NK-92 (cell line): ENCODE measurements around the gene MOGAT3.

Experiments
- DNase-seq: peaks from one replicate; lab custom pipeline; 2025; ENCODE audit not compliant: unreplicated experiment; lab: John Stamatoyannopoulos, UW

MOGAT3 gene

DNA sequence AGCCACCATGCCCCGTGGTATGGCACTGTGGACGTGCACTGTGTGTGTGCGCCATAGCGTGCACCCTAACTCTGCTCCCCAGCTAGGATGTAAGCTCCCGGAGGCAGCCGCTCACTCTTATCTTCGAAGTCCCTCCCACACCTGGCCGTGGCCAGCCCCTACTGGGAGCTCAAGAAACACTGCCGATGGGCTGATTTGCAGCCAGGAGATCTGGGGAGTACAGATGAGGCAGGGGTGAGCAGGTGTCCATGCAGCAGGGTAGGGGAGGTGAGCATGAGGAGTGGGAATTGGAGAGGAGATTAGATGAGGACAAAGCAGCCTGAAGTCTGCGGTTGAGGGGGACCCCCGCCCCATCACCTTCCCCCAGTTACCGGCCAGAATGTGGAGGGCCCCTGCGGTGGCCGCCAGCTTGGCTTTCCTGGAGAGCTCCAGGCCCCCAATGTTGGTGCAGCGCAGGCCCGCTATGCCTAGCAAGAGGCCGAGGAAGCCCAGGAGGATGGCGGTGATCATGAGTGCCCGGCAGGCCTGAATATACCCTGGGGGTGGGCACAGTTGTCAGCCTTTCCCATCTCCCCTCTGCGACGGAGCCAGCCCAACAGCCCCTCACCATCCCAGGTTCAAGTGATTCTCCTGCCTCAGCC, 33.2 kb upstream of the MOGAT3 start:
- no peak for DNase-seq

DNA sequence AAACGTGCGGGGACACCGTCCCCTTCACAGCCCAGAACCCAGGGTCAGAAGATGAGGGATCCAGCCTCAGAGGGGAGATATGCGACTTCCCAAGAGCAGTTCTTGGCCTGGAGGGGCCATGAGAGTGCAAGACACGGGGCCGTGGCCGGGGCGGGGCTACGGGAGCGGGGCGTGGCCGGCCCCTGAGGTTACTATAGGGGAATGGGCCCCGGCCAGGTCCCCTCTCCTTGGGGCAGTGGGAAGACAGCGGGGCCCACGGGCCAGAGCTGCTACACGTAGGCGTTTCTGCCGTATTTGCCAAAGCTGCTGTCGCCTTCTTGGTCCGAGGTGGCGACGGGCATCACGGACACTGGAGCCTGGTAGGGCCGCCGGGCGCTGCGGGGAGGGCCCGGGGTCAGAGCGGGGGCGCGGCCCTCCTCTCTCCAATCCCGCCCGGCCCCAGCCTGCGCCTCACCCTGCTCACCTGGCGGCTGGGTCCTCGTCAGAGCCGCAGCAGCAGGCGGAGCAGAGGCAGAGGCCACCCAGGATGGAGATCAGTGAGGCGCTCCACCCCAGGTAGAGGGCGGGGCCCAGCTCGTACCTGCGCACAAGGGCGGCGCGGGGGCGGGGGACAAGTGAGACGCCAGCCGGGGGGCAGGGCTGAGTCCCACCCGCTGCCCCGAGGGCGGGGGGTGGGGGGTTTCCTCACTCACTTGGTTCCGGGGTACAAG, 31.5 kb upstream of the MOGAT3 start:
- no peak for DNase-seq

DNA sequence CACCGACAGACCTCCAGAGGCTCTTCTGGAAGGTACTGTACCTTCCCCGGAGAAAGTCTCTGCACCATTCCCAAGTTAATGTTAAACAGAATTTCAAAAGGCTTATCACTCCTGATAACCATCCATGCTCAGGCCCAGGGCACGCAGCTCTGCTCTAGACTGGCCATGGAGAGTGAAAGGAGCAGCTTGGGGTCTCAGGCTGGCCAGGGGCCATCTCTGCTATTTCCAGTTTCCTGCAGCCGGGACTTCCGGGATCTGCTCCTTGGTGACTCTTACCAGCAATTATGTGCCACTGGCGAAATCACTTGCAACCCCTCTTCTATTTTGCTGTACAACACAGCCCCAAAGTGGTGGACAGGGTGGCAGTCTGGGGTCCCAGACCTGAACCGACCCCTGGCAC, 30.8 kb upstream of the MOGAT3 start:
- no peak for DNase-seq

DNA sequence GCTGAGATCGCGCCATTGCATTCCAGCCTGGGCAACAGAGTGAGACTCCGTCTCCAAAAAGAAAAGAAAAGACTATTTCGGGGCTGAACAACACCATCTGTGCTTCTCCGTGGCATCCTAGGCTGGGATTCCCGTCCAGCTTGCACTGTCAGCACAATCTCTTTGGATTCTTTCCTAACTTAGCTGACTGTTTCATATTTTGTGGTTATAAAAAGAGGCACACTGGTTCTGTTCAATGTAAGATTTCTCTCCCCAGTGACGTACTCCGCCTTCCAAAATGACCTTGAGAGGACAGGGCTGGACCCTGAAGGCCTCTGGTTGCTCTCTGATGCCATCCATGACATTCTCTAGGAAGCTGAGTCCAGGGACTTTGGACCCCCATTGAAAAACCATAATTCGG, 25.9 kb upstream of the MOGAT3 start:
- no peak for DNase-seq

DNA sequence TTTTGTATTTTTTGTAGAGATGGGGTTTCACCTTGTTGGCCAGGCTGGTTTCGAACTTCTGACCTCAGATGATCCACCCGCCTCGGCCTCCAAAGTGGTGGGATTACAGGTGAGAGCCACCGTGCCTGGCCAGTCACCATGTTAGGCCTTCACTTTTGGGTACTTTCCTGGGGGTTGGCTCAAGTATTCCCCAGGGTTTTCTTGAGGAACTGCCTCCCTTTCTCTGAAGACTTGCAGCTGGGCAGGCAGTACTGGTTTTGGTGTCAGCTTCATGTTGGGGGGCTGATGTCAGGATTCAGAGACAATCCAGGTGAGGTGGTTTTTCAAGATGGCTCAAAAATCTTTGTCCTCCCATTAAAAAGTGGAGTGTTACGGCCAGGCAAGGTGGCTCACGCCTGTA, 24.8 kb upstream of the MOGAT3 start:
- DNase-seq: no peak

DNA sequence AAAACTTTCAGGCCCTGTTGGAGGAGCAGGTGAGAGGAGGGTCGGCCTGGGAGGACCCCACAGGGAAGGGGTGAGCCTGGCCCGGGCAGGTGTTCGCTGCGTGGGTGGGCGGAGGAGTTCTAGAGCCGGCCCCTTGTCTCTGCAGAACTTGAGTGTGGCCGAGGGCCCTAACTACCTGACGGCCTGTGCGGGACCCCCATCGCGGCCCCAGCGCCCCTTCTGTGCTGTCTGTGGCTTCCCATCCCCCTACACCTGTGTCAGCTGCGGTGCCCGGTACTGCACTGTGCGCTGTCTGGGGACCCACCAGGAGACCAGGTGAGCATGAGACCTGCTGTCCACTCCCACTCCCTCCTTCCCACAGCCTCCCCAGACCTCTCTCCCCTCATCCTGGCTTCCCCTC, 22.7 kb upstream of the MOGAT3 start:
- DNase-seq: no peak

DNA sequence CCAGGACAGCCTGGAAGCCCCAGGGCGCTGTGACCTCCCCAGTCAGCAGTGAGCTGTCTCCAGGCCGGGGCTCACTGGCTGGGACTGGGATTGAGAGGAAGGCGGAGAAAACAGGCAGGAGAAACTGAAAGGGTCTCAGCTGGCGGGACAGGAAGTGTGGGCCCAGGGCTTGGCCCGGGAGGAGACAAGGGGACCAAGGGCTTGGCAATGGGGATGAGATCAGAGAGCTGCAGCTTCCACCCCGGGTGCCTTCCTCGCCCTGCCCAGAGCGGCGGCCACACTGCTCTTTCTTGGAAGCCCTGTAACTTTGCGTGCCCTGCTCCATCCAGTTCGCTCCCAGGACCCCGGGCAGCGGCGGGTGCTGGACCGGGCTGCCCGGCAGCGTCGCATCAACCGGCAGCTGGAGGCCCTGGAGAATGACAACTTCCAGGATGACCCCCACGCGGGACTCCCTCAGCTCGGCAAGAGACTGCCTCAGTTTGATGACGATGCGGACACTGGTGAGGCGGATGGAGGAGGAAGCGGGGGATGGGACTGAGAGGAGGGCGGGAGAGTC, 21.5 kb upstream of the MOGAT3 start:
- no peak for DNase-seq

DNA sequence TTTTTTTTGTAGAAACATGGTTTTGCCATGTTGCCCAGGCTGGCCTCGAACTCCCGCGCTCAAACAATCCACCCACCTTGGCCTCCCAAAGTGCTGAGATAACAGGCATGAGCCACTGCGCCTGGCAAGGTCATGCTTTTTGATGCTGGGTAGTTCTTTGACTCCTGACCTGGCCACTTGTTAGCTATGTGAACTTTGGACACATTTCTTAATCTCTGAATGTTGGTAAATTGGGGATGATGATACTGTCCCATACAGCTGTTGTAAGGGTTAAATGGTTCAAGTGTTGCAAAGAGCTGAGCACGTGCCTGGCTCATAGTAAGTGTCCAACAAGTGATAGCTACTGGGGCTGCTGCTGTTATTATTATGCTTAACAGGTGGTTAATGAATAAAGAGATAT, 19.5 kb upstream of the MOGAT3 start:
- no peak for DNase-seq

DNA sequence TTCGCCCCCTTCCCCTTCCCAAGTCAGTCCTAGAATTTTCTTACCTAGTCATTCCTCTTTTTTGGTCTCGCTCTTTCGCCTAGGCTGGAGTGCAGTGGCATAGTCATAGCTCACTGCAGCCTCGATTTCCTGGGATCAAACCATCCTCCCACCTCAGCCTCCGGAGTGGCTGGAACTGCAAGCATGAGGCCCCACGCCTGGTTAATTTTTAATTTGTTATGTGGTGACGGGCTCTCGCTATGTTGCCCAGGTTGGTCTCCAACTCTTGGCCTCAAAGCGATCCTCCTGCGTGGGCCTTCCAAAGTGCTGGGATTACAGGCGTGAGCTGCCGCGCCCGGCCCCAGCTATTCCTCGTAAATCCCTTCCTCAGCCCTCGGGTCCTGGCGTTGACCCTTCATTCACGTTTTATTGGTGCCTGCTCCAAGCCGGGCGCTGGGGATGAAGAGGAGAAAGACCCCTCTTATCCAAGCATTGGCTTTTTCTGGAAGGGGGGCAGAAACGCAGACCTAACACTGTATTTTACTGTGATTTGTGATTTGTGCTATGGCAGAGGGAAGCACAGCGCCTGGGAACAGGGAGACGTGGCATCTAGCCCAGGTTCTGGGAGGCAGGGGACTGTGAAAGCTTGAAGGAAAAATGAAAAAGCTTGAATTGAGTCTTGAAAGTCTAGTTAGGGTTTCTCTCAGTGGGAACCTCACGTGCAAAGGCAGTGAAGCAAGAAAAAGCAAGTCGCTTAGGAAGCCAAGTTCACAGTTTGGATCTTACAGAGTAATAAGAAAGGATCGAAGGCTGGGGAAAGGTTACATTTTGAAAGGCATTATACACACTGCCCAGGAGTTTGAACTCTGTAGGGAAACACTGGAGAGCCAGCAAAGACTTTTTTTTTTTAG, 17.6 kb upstream of the MOGAT3 start:
- no peak for DNase-seq

DNA sequence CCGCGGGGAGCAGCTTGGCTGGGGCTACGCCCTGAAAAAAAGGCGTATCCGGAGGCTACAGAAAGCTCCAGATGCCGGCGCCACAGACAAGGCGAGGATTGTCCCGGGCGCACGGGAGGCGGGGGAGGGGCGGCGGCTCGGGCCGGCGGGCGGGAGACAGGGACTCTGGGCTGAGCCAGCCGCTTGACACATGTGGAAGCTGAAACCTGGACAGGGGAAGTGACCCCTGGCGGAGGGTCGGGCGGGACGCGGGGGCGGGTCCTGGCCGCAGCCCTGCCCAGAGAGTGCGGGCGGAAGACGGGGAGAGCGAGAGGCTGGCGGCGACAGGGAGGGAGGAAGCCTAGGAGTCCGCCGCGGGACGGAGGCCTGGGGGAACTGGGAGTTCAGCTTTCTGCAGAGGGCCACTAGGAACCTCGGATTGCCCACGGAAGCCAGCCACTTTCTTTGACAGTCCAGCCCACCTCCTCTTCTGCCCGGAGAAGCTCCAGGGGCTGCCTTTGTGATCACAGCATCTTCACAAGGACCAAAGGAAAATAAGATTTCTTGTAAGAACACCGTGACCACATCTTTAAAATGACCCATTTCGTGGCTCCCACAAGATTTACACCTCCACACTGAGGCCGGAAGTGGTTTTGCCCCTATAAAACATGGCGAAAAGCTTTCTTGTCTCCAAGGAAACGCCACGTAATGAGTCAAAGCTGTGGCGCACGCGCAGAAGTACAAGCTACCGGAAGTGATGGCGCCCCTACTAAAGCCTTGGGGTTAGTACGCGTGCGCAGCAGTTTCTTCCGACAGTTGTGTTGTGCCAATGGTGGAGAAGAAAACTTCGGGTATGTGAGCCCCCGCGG, 16.8 kb upstream of the MOGAT3 start, which contains the start of the genes PLOD3 and ZNHIT1:
Gene PLOD3, minus strand, starts transcription at position 194 of the 848 bp plus-strand sequence. CDS start 307 bp downstream, outside the sequence.
Gene ZNHIT1, plus strand, starts transcription at position 778 of the 848 bp plus-strand sequence. Its CDS starts 31 bp downstream, at position 809.
- DNase-seq: peak; percentile 96

DNA sequence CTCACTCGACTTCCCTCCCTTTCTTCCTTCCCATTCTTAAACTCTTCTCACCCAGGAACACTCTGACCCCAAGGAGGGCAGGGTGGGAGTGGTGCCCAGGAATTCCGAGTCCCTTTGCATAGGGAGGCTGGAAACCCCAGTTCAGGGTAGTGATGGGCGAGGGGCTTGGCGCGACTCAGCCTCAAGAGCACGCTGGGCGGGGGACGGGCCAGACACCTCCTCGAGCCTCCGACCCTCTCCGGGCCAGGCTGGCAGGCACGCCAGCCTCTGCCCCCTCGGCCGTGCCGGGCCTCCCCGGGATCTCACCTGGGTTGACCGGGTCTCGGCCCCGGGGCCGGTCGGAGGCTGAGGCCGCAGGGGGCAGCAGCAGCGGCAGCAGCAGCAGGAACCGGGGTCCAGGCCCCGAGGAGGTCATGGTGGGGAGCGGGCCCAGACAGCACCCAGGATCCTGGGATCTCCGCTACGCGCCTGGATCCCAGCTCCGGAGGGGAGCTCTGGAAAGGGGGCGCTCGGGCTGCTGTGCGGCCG, 16.1 kb upstream of the MOGAT3 start:
- no peak for DNase-seq

DNA sequence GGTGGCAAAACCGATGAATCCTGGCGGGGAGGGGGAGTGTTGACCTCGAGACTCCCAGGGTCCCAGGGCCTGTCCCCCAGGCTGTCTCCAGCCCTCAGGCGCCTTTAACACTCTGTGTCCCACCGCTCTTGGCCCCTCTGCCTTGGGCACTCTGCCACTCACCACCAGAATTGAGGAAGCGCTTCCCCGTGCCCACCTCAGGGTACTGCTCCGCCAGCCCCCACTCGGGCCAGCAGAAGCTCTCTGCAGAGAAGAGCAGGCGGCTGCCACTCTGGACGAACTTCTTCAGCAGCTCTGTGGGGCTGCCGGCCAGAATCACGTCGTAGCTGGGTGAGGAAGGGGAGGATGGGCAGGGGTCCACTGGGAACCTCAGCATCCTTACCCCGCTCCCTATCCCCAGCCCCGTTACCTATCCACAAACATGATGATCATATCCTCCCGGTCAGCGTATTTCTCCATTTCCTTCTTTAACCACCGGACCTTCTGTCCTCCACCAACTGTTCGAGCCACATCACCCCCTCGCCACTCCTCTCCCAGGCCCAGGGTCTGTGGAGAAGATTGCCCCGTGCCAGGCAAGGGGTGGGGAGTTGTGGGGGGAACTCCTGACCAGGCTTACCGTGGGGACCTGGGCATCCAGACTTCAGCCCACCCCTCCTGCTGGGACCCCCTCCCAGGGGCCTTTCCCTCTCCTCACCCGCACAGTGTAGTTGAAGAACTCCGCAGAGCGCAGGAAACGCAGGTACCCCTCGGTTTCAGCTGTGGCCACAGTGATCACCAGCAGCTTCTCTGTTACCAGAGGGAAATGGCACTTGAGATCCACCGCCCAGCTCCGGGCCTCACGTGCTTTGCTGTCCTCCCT, 15.4 kb upstream of the MOGAT3 start:
- no peak for DNase-seq

DNA sequence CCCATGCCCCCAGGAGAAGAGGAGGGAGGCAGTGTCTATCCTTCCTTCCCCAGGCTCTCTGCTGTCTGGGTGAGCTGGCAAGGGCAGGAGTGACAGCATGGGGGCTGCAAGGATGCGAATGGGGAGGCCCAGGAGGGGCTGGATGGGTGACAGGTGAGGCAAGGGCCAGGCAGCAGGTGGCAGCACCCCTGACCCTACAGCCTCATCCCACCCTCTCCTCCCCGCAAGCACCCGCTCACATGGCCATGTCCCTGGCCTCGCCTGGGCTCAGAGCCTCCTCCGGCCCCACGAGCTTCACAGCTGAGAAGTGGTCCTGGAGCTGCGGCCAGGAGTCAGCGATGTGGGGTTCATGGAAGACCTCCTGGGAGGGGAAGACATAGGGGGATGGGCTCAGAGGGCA, 11.2 kb upstream of the MOGAT3 start:
- DNase-seq: no peak

DNA sequence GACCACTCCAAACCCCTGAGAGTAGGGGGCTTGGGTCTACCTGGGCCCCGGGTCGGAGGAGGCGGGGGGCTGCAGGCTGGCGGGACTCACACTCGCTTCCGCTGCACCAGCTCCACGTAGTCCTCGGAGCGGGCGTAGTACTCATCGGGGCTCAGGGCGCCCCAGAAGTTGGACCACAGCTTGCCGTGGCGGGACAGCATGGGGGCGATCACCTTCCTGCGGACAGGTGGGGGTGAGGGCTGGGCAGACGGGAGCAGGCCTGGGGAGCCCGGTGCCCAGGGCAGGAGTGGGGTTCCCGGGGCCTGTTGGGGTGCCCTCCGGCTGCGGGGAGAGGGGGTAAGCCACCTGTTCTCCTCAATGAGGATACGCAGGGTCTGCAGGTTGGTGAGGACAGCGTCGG, 10.7 kb upstream of the MOGAT3 start:
- no peak for DNase-seq

DNA sequence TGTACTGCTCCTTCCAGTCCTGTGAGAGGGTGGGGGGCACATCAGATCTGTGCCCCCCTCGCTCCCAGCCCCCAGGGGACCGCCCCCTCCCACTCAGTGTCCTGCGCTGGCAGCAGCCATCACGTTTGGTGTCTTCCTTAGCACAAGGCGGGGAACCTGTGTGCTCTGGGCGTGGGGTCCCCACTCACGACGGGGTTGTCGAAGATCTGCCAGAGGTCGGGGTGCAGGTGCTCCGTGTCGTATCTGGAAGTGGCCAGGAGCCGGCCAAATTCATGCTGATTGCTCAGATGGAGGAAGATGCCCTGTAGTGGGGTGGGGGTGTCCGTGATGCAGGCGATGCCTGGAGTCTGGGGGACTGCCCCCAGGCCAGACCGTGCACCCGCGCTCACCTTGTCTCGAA, 9.3 kb upstream of the MOGAT3 start:
- no peak for DNase-seq

DNA sequence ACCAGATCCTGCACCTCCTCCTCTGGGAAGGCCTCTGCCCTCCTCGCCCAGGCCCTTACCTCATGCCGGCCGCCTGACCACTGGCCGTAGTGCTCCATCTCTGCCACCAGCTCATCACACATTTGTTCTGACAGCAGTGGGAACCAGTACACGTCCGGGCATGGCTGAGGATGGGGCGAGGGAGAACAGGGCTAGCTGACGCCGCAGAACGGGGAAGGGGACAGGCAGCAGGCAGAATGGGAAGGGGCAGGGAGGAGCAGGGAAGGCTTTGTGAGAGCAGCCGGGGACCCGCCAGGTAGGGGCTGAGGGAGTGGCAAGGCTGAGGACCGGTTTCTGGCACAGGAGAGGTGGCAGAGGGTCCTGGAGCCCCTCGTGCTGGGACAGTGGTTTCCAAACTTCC, 8.0 kb upstream of the MOGAT3 start:
- no peak for DNase-seq

DNA sequence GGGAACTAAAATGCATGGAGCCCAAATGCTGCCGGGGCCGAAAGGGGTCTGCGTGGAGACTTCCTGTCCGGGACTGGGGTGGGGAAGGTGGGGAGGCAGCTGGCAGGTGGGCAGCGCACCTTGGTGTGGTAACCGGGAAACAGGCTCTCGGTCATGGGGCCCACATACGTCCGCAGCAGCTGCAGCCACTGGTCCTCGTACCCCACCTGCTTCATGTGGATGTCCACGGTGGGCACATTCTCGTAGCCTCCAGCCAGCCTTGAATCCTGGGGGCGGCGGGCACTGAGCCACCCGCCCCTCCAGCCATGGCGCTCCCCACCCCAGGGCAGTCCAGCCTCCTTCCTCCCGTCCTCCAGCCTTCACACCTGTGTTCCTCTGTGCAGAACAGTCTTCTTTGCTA, 6.6 kb upstream of the MOGAT3 start:
- DNase-seq: no peak

DNA sequence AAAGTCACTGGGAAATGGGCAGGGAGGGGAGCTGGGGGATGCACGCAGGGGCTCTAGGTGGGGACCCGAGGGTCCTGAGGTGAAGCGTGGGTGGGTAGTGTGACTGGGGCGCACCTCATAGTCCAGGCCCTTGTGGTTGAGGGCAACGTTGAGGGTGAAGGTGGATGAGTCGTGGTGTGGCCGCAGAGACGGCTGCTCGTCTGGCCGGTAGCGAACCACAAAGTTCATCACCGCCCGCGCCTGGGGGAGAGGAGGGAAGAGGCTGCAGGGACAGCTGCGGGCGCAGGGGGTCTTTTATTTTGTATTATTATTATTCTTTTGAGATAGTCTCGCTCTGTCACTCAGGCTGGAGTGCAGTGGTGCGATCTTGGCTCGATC, 5.8 kb upstream of the MOGAT3 start:
- DNase-seq: no peak

DNA sequence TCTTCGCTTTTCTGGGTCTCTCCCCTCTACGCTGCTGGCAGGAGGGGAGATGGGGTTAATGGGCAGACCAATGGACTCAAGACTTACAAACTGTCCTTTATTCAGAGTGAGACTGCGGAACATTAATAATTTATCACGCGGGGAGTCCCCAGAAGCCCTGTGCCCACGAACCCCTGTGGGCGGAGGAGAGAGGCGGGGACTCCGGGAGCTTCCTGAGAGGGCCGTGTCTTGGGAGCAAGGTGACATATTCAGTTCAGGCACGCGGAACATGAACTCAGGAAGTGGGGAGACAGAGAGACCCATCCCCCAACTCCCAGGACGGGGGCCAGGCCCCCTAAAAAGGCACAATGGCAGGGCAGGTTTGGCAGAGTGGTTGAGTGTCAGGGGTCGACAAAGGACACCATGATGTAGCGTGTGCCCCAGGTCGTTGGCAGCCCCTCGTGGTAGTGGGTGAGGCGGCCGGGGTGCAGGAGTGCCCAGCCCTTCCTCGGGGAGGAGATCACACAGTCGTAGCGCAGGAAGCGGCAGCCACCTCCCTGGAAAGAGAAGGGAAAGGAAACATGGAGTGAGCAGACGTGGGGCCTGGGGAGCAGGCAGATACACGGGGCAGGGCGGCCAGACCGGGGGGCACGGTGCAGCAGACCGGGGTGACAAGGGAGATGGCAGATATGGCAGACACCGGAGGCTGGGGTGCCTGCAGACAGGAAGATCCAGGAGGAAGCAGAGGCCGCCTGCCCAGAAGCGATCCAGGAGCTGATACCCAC, 5.2 kb upstream of the MOGAT3 start:
- no peak for DNase-seq
